Measurements from ENCODE around the gene SLC25A5. TPM values are rescaled to one million over a fixed set of nuclear protein-coding genes. Genes with fewer than 3 reads are reported as not detected.

The SLC25A5 gene
- total and polyA plus RNA-seq, 2 experiments from 2014 or later: 348 to 451 TPM

- Histone ChIP-seq H3K4me1 (ENCODE audit: insufficient read depth) (no peaks in the 10 kb centered on the region), H3K27ac (ENCODE audit: low read depth) (no peak overlapping the region), H3K4me2 (no peak overlapping the region)
Measured at GRCh38 chrX:119501511-119502148, 33.4 kb downstream of the SLC25A5 start.

More at GRCh38 chrX:119501511-119502148, 33.4 kb downstream of the SLC25A5 start:
- no peaks in the 10 kb centered on the region for H3K9me2 ChIP-seq (ENCODE audit: insufficient read depth)
- Mint-ChIP-seq H3K36me3 (ENCODE audit: low read depth) (no peaks in the 10 kb centered on the region), H3K4me1 (peaks cover 3% of the 10 kb centered on the region; the same call in 1 of the 3 replicates), H3K4me3 (no peak overlapping the region), H3K27me3 (ENCODE audit: insufficient read depth, low read depth, poor library complexity) (peaks cover 8% of the 10 kb centered on the region), H3K9me3 (no peaks in the 10 kb centered on the region), H3K27ac (no peak overlapping the region)
- TF ChIP-seq POLR2AphosphoS5 (IDR thresholded peaks at IDR 0.05; ENCODE audit: low read depth): no peak
- no peak for TF ChIP-seq CREB1 (CRISPR knock-in tag; IDR thresholded peaks at IDR 0.05; ENCODE audit: low read depth)
- TF ChIP-seq NANOG (IDR thresholded peaks at IDR 0.05; ENCODE audit: borderline replicate concordance): no peak
- no peak for TF ChIP-seq EZH2 (IDR thresholded peaks at IDR 0.05; ENCODE audit: low read depth, unreplicated experiment)
- no peak for TF ChIP-seq STAT1 (IDR thresholded peaks at IDR 0.05; ENCODE audit: unreplicated experiment)
- TF ChIP-seq ETS1 (IDR thresholded peaks at IDR 0.05): no peak
- TF ChIP-seq ZNF114 (CRISPR knock-in tag; IDR thresholded peaks at IDR 0.05): no peak
- no peak for TF ChIP-seq ZNF462 (CRISPR knock-in tag; IDR thresholded peaks at IDR 0.05)
- no peak for TF ChIP-seq ZNF331 (CRISPR knock-in tag; IDR thresholded peaks at IDR 0.05; ENCODE audit: low read depth)
- TF ChIP-seq REST (IDR thresholded peaks at IDR 0.05; ENCODE audit: unreplicated experiment): no peak
- TF ChIP-seq JUNB (IDR thresholded peaks at IDR 0.05; ENCODE audit: unreplicated experiment): no peak
- TF ChIP-seq CTCF (conservative IDR thresholded peaks at IDR 0.05; ENCODE audit: low read depth in 2 of 2): no peak
- TF ChIP-seq EZH2phosphoT487 (IDR thresholded peaks at IDR 0.05; ENCODE audit: unreplicated experiment): no peak
- H3K27me3 ChIP-seq (ENCODE audit: insufficient read depth): no peaks in the 10 kb centered on the region
- no peaks in the 10 kb centered on the region for H3K79me2 ChIP-seq (replicated peaks; ENCODE audit: insufficient read depth)
- H3F3A ChIP-seq (replicated peaks; ENCODE audit: low read depth): no peaks in the 10 kb centered on the region
- H2AFZ ChIP-seq: no peak overlapping the region
- no peak overlapping the region for H3K4me3 ChIP-seq
- DNase-seq (ENCODE audit: low spot score): no peak
- no peaks in the 10 kb centered on the region for H3K36me3 ChIP-seq (ENCODE audit: insufficient read depth)
- ATAC-seq: no peak
- H4K20me1 ChIP-seq (replicated peaks; ENCODE audit: insufficient read depth): no peaks in the 10 kb centered on the region
